ENCODE results near the gene GAB1.

GAB1 gene

GRCh38 chr4:143432258-143432591 is 95.5 kb downstream of the GAB1 start:
- TF ChIP-seq MAX (IDR thresholded peaks at IDR 0.05; ENCODE audit: low read depth, low read length) (no peak), MYC (IDR thresholded peaks at IDR 0.05; ENCODE audit: low read depth, low read length) (no peak), CTCF (IDR thresholded peaks at IDR 0.05; ENCODE audit: low read depth, low read length) (no peak), POLR2A (IDR thresholded peaks at IDR 0.05; ENCODE audit: extremely low read depth, insufficient read length) (no peak)
- DNase-seq (ENCODE audit: low read depth), result no peak
- no peak overlapping the region for H3K4me3 ChIP-seq (ENCODE audit: low read depth, low read length)

- H3K4me3 ChIP-seq (ENCODE audit: low read depth, low read length), result no peak overlapping the region
- DNase-seq (ENCODE audit: low read depth), result no peak
- no peak for TF ChIP-seq CTCF (IDR thresholded peaks at IDR 0.05; ENCODE audit: low read depth, low read length)
- TF ChIP-seq MAX (IDR thresholded peaks at IDR 0.05; ENCODE audit: low read depth, low read length), result no peak
- TF ChIP-seq POLR2A (IDR thresholded peaks at IDR 0.05; ENCODE audit: extremely low read depth, insufficient read length), result no peak
- no peak for TF ChIP-seq MYC (IDR thresholded peaks at IDR 0.05; ENCODE audit: low read depth, low read length)
These were observed 96.6 kb downstream of the GAB1 start for GRCh38 chr4:143433231-143433630.

GRCh38 chr4:143435955-143436354 is 99.3 kb downstream of the GAB1 start:
- no peak for TF ChIP-seq MYC (IDR thresholded peaks at IDR 0.05; ENCODE audit: low read depth, low read length)
- TF ChIP-seq MAX (IDR thresholded peaks at IDR 0.05; ENCODE audit: low read depth, low read length), result no peak
- TF ChIP-seq CTCF (IDR thresholded peaks at IDR 0.05; ENCODE audit: low read depth, low read length), result no peak
- TF ChIP-seq POLR2A (IDR thresholded peaks at IDR 0.05; ENCODE audit: extremely low read depth, insufficient read length), result no peak
- DNase-seq (ENCODE audit: low read depth), result no peak

GRCh38 chr4:143437476-143437875 is 100.8 kb downstream of the GAB1 start:
- TF ChIP-seq MYC (IDR thresholded peaks at IDR 0.05; ENCODE audit: low read depth, low read length), result no peak
- TF ChIP-seq MAX (IDR thresholded peaks at IDR 0.05; ENCODE audit: low read depth, low read length), result no peak
- no peak for TF ChIP-seq CTCF (IDR thresholded peaks at IDR 0.05; ENCODE audit: low read depth, low read length)
- no peak for TF ChIP-seq POLR2A (IDR thresholded peaks at IDR 0.05; ENCODE audit: extremely low read depth, insufficient read length)
- no peak for DNase-seq (ENCODE audit: low read depth)
- no peak overlapping the region for H3K4me3 ChIP-seq (ENCODE audit: low read depth, low read length)

More at GRCh38 chr4:143435955-143436354, 99.3 kb downstream of the GAB1 start:
- H3K4me3 ChIP-seq (ENCODE audit: low read depth, low read length), result no peak overlapping the region

- DNase-seq (ENCODE audit: low read depth), result no peak
- TF ChIP-seq POLR2A (IDR thresholded peaks at IDR 0.05; ENCODE audit: extremely low read depth, insufficient read length) (no peak), MYC (IDR thresholded peaks at IDR 0.05; ENCODE audit: low read depth, low read length) (no peak), MAX (IDR thresholded peaks at IDR 0.05; ENCODE audit: low read depth, low read length) (no peak), CTCF (IDR thresholded peaks at IDR 0.05; ENCODE audit: low read depth, low read length) (no peak)
- no peak overlapping the region for H3K4me3 ChIP-seq (ENCODE audit: low read depth, low read length)
These were observed 101.3 kb downstream of the GAB1 start for GRCh38 chr4:143437937-143438336.

- no peak for DNase-seq (ENCODE audit: low read depth)
- TF ChIP-seq MAX (IDR thresholded peaks at IDR 0.05; ENCODE audit: low read depth, low read length), result no peak
- TF ChIP-seq MYC (IDR thresholded peaks at IDR 0.05; ENCODE audit: low read depth, low read length), result no peak
- TF ChIP-seq POLR2A (IDR thresholded peaks at IDR 0.05; ENCODE audit: extremely low read depth, insufficient read length), result no peak
- no peak for TF ChIP-seq CTCF (IDR thresholded peaks at IDR 0.05; ENCODE audit: low read depth, low read length)
- H3K4me3 ChIP-seq (ENCODE audit: low read depth, low read length), result no peak overlapping the region
These were observed 102.0 kb downstream of the GAB1 start for GRCh38 chr4:143438710-143439109.
